GM12878 (cell line): ENCODE results near the gene ITIH5.

Experiments used
- CHD2 ChIP-seq: IDR thresholded peaks from 2 replicates; pipeline ENCODE4 v1.6.1; 2011; ENCODE audit warnings: low read depth, low read length, improper control_type of control experiment, borderline replicate concordance
- EZH2 ChIP-seq: IDR thresholded peaks from 2 replicates; pipeline ENCODE4 v1.6.1; 2012; ENCODE audit warnings: low read depth, mild to moderate bottlenecking, control low read depth, inconsistent platforms, low read length, borderline replicate concordance; ENCODE audit not compliant: control insufficient read depth
- GABPA ChIP-seq: IDR thresholded peaks from 2 replicates; pipeline ENCODE4 v1.6.1; 2014; ENCODE audit warnings: antibody characterized with exemption, low read depth, mild to moderate bottlenecking, inconsistent platforms
- HDAC2 ChIP-seq: fragments of 200-600 bp; sonication (generic); IDR thresholded peaks from 2 replicates; pipeline ENCODE4 v1.6.1; 2017
- NFIC ChIP-seq: IDR thresholded peaks from 2 replicates; pipeline ENCODE4 v1.6.1; 2012; ENCODE audit warnings: low read depth, mild to moderate bottlenecking, inconsistent platforms, low read length, moderate library complexity
- POLR2A ChIP-seq: IDR thresholded peaks from 2 replicates; pipeline ENCODE4 v1.6.1; 2011; ENCODE audit warnings: low read depth, mild to moderate bottlenecking, low read length
- POLR2AphosphoS5 ChIP-seq: IDR thresholded peaks from 2 replicates; pipeline ENCODE4 v1.6.1; 2011; ENCODE audit warnings: mild to moderate bottlenecking, low read length, inconsistent platforms
- RAD21 ChIP-seq: IDR thresholded peaks from 2 replicates; pipeline ENCODE4 v1.6.1; 2011; ENCODE audit warnings: mild to moderate bottlenecking, low read depth, low read length, moderate library complexity; ENCODE audit not compliant: insufficient read depth
- RFX5 ChIP-seq: IDR thresholded peaks from 2 replicates; pipeline ENCODE4 v1.6.1; 2011; ENCODE audit warnings: low read depth, low read length, improper control_type of control experiment
- SRF ChIP-seq, 2 experiments: IDR thresholded peaks; 2 replicates each; pipeline ENCODE4 v1.6.1; 2011; ENCODE audit warnings: low read depth in 2 of 2, low read length in 2 of 2, mild to moderate bottlenecking in 1 of 2, moderate library complexity in 1 of 2
- TF ChIP-seq, protein P1 (sequence below), 3 experiments: IDR thresholded peaks in 2 of 3; conservative IDR thresholded peaks in 1 of 3; 2 replicates each; pipeline ENCODE4 v1.5.1; 2011; ENCODE audit warnings: low read depth in 3 of 3, low read length in 3 of 3, mild to moderate bottlenecking in 3 of 3, control low read depth in 2 of 3, moderate library complexity in 2 of 3, inconsistent platforms in 1 of 3, mixed read lengths in 1 of 3; ENCODE audit not compliant: control insufficient read depth in 2 of 3, insufficient read depth in 1 of 3; ENCODE audit errors: extremely low read depth in 1 of 3
- TF ChIP-seq, protein P2 (sequence below): fragments of 450-650 bp; IDR thresholded peaks from 2 replicates; pipeline ENCODE4 v1.6.1; 2016; ENCODE audit warnings: mild to moderate bottlenecking

DNA sequence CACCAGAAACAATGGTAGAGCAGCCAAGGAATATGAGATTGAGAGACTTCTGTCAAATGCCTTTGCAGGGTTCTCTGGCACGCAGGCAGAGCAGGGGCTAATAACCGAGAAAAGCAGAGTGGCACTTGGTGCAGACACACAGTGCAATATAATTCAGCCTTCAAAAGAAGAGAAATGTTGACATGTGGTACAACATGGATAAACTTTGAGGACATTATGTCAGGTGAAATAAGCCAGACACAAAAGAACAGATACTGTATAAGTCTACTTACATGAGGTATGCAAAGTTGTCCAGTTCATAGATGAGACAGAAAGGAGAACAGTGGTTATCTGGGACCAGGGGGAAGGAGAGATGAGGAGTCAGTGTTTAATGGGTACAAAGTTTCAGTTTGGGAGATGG lies 41.8 kb downstream of the ITIH5 start:
- TF ChIP-seq, protein P1, sequence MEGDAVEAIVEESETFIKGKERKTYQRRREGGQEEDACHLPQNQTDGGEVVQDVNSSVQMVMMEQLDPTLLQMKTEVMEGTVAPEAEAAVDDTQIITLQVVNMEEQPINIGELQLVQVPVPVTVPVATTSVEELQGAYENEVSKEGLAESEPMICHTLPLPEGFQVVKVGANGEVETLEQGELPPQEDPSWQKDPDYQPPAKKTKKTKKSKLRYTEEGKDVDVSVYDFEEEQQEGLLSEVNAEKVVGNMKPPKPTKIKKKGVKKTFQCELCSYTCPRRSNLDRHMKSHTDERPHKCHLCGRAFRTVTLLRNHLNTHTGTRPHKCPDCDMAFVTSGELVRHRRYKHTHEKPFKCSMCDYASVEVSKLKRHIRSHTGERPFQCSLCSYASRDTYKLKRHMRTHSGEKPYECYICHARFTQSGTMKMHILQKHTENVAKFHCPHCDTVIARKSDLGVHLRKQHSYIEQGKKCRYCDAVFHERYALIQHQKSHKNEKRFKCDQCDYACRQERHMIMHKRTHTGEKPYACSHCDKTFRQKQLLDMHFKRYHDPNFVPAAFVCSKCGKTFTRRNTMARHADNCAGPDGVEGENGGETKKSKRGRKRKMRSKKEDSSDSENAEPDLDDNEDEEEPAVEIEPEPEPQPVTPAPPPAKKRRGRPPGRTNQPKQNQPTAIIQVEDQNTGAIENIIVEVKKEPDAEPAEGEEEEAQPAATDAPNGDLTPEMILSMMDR (IDR thresholded peaks at IDR 0.05 in 2 of 3, conservative IDR thresholded peaks at IDR 0.05 in 1 of 3; ENCODE audit: control insufficient read depth in 2 of 3, extremely low read depth in 1 of 3, insufficient read depth in 1 of 3, low read depth in 3 of 3, low read length in 3 of 3), result no peak
- TF ChIP-seq HDAC2 (no peak), POLR2A (no peak), RFX5 (no peak), POLR2AphosphoS5 (no peak), CHD2 (no peak), GABPA (no peak), RAD21 (no peak), EZH2 (no peak), NFIC (no peak), SRF (IDR thresholded peaks at IDR 0.05; ENCODE audit: low read depth in 2 of 2, low read length in 2 of 2) (no peak)
- TF ChIP-seq, protein P2, sequence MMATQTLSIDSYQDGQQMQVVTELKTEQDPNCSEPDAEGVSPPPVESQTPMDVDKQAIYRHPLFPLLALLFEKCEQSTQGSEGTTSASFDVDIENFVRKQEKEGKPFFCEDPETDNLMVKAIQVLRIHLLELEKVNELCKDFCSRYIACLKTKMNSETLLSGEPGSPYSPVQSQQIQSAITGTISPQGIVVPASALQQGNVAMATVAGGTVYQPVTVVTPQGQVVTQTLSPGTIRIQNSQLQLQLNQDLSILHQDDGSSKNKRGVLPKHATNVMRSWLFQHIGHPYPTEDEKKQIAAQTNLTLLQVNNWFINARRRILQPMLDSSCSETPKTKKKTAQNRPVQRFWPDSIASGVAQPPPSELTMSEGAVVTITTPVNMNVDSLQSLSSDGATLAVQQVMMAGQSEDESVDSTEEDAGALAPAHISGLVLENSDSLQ, result no peak
